Activated CD4-positive, alpha-beta memory T cell treated with anti-CD3 and anti-CD28 coated beads for 36 hours (primary cell): ENCODE measurements around the gene OBSL1. TPM values are rescaled to one million over a fixed set of nuclear protein-coding genes. Genes with fewer than 3 reads are reported as not detected.

ENCODE experiments used
- CTCF ChIA-PET: fragments of 350-600 bp; sonication (Branson Sonifier 250); formaldehyde crosslinking; loops from one replicate; lab custom pipeline; 2021; ENCODE audit warnings: antibody characterized with exemption, inconsistent platforms; lab: Charles Lee
- POLR2A ChIA-PET: fragments of 350-600 bp; sonication (Branson Sonifier 250); formaldehyde crosslinking; loops from one replicate; lab custom pipeline; 2021; ENCODE audit warnings: antibody characterized with exemption; lab: Charles Lee
- DNase-seq: peaks from one replicate; pipeline ENCODE4 v3.0.0-alpha.2; 2020
- H3K27ac Mint-ChIP-seq: one replicate; pipeline ENCODE4 v1.8.0; 2021; ENCODE audit warnings: mixed read lengths
- H3K27me3 Mint-ChIP-seq: one replicate; pipeline ENCODE4 v1.8.0; 2021; ENCODE audit warnings: mixed read lengths
- H3K36me3 Mint-ChIP-seq: one replicate; pipeline ENCODE4 v1.8.0; 2021; ENCODE audit warnings: mixed read lengths
- H3K4me1 Mint-ChIP-seq: one replicate; pipeline ENCODE4 v1.8.0; 2021; ENCODE audit warnings: low read depth, mixed read lengths
- H3K4me3 Mint-ChIP-seq: one replicate; pipeline ENCODE4 v1.8.0; 2021; ENCODE audit warnings: mild to moderate bottlenecking, mixed read lengths
- H3K9me3 Mint-ChIP-seq: one replicate; pipeline ENCODE4 v1.8.0; 2021; ENCODE audit warnings: mixed read lengths
- intact Hi-C: fragments of 100-400 bp; cut with micrococcal nuclease; formaldehyde crosslinking; loops from one replicate; pipeline ENCODE4 v1.15.1; 2023
- total RNA-seq, 2 experiments: library from RNA; stranded (reverse); gene quantifications; one replicate each; pipeline ENCODE4 v1.2.3, GENCODE V29; 2021

Gene OBSL1
- total RNA-seq, 2 experiments from 2014 or later = 0.83 to 0.94 TPM

DNA sequence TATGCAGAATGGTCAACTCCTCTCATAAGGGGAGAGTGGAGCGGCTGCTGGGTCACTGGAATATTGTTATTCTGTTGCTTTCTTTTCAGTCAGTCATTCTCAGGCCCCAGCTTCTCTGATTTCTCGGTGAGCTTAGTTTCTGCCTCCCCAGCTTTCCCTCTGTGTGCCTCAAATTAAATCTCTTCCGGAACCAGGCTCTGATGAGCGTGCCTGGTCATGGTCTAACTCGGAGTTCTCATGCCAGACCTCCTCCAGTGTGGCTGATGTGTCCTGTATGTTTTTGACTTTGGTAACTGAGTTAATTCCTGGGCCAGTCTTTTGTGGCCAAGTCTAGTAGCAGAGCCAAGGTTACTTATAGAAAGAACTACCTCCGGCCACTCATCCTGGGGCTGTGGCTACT lies 21.4 kb upstream of the OBSL1 start:
- H3K4me1 Mint-ChIP-seq = no peaks in the 10 kb centered on the region
- intact Hi-C loops = no loop called here
- ChIA-PET CTCF (interaction anchor here (0.6 kb wide), 1 partner anchor 32 kb away, joined by 3 read pairs; no protein-coding TSS in a partner anchor), POLR2A (no interaction called here)
- no peaks in the 10 kb centered on the region for H3K36me3 Mint-ChIP-seq
- no peak overlapping the region for H3K27ac Mint-ChIP-seq
- DNase-seq = no peak
- H3K27me3 Mint-ChIP-seq = peaks cover 6% of the 10 kb centered on the region
- no peak overlapping the region for H3K4me3 Mint-ChIP-seq
- no peaks in the 10 kb centered on the region for H3K9me3 Mint-ChIP-seq

DNA sequence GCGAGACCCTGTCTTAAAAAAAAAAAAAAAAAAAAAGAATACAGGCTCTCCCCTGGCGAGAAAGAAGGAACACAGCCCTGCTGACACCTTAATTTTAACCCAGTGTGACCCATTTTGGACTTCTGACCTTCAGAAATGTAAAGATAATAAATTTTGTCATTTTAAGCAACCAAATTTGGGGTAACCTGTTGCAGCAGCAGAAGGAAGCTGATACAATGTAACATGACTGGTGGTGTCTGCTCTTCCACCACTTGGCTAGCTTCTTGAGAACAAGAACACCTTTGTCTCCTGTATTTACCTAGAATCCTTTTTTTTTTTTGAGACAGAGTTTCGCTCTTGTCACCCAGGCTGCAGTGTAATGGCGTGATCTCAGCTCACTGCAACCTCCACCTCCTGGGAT lies 19.8 kb upstream of the OBSL1 start:
- no peaks in the 10 kb centered on the region for H3K9me3 Mint-ChIP-seq
- H3K27me3 Mint-ChIP-seq = peaks cover 8% of the 10 kb centered on the region
- intact Hi-C loops = no loop called here
- no peaks in the 10 kb centered on the region for H3K4me1 Mint-ChIP-seq
- no peak overlapping the region for H3K27ac Mint-ChIP-seq
- DNase-seq = no peak
- ChIA-PET POLR2A (no interaction called here), CTCF (interaction anchor here (0.9 to 1.5 kb wide), 3 partner anchors 8 to 51 kb away, joined by 3 read pairs; partner anchors contain the start of genes CHPF and TMEM198)
- H3K4me3 Mint-ChIP-seq = no peak overlapping the region
- no peaks in the 10 kb centered on the region for H3K36me3 Mint-ChIP-seq

DNA sequence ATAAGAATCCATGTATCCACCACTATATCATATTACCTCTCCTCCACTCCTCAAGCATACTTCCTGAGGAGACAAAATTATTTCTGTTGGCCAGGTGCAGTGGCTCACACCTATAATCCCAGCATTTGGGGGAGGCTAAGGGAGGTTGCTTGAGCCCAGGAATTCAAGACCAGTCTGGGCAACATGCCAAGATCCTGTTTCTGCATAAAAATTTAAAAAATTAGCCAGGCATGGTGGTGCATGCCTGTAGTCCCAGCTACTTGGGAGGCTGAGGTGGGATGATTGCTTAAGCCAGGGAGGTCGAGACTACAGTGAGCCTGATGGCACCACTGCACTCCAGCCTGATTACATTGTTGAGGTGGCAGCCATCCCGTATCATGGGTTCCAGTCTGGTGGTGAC lies 10.0 kb upstream of the OBSL1 start:
- no peaks in the 10 kb centered on the region for H3K36me3 Mint-ChIP-seq
- ChIA-PET CTCF (no interaction called here), POLR2A (no interaction called here)
- DNase-seq = no peak
- no peaks in the 10 kb centered on the region for H3K4me1 Mint-ChIP-seq
- H3K4me3 Mint-ChIP-seq = no peak overlapping the region
- peaks cover 14% of the 10 kb centered on the region for H3K27me3 Mint-ChIP-seq
- no peaks in the 10 kb centered on the region for H3K9me3 Mint-ChIP-seq
- intact Hi-C loops = no loop called here
- no peak overlapping the region for H3K27ac Mint-ChIP-seq

DNA sequence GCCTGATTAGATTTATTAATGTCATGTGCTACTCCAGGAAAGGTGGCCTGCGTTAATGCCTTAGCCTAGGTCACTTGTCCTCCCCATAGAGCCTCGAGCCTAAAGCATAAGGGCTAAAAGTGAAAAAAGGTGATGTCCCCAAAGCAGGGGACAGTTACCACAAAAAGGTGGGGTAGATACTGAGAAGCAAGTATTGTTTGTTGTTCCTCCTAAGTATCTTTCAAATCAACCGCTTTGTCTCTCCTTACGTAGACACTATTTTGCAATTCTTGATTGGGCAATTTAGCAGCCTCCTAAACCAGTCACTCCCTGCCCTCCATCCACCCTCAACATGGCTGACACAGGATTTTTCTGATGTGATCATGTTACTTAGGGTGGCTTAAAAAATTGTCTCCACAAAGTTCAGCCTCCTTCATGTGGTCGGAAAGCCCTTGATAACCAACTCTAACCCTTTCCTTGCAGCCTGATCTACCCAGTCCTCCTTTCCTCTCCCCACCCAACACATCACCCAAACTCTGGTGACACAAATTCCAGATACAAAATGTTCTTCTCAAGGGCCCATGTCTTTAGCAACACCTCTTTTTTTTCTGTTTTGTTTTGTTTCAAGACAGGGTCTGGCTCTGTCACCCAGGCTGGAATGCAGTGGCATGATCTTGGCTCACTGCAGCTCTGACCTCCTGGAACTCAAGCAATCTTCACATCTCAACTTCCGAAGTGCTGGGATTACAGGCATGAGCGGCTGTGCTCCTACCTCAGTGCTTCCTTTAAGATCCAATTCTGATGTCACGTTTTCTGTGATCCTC lies 7.7 kb upstream of the OBSL1 start:
- peaks cover 11% of the 10 kb centered on the region for H3K27me3 Mint-ChIP-seq
- H3K4me3 Mint-ChIP-seq = no peak overlapping the region
- H3K27ac Mint-ChIP-seq = no peak overlapping the region
- no peaks in the 10 kb centered on the region for H3K36me3 Mint-ChIP-seq
- H3K9me3 Mint-ChIP-seq = no peaks in the 10 kb centered on the region
- ChIA-PET CTCF (no interaction called here), POLR2A (no interaction called here)
- intact Hi-C loops = no loop called here
- H3K4me1 Mint-ChIP-seq = no peaks in the 10 kb centered on the region
- DNase-seq = no peak

DNA sequence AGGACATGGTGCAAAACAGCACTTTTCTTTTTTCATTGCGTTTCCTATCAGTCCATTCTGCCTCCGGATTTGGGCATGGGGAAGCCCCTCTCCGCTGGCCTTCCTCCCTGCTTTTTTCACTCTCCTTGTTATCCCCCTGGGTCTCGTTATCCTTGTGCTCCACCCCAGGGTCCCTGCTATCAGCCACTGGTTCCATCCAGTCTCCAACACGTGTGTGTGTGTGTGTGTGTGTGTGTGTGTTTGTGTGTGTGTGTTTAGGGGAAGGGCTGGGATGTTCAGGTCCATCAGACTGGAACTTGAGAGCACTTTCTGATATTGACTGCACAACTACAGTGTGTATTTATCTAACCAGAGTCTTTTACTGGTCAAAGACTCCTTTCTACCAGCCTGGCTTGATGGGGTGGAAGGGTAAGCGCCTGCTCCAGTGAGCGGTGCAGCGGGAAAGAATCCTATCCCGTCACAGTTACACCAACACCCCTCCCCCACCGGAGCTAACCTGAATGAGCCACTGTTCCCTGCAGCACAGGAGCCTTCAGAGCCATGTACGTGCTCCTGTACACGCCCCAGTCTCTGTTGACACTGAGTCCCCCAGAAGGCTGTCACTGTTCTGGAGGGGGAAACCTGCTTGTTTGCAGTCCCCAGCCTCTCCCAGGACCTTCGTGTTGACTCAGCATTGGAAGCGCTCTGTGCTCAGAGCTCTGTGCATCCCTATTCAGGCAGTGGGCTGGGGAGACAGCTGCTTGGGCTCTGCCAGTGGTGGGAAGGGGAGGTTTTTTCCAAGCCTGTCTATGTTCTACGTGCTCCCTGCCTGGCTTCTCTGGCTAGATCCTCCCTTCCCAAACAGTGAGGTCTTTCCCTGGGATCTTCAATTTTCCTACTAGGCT lies 5.4 kb upstream of the OBSL1 start:
- POLR2A ChIA-PET = no interaction called here
- no peak for DNase-seq
- Mint-ChIP-seq H3K4me1 (no peaks in the 10 kb centered on the region), H3K27ac (no peak overlapping the region), H3K9me3 (no peaks in the 10 kb centered on the region), H3K27me3 (peaks cover 23% of the 10 kb centered on the region), H3K4me3 (no peak overlapping the region), H3K36me3 (no peaks in the 10 kb centered on the region)
- intact Hi-C loops = no loop called here
- CTCF ChIA-PET = interaction anchor here (1.2 kb wide), 1 partner anchor 16 kb away, joined by 5 read pairs; no protein-coding TSS in a partner anchor

DNA sequence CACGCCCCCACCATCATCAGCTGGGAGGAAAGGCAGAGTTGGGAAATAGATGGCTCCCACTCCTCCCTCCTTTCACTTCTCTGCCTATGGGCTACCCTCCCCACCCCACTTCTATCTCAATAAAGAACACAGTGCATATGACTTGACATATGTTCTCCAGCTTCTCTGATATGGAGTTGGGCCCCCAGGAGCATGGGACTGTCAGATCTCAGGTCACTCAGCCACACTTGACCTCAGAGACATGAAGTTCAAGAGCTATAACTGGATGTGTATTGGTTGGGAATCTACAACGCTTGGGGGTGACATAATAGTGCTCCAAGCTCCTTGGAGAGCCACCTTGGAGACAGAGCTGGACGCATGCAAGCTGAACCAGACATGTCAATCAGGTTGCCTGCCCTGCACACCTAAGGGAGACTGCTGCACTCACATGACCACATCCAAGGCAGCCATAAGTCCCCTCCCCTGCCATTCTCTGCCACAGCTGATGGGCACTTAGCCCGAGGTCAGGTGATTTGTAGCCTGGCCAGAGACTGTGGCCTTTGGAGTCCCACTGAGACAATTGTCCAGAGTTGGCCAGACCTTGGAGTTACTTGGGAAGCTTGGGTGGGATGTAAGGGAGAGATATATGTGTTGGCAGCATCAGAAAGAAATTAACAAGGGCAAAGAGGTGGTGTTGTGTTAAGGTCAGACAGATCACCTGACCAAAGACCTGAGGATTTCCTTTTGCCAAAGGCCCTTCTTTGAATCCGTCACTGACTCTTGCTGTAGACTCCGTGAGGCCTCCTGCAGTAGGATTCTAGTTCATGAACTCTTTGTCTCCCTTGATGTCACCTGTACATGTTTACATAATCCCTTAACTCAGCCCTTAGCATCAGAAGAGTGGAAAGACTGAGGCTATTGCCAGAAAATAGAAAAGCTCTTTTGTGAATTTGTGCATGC lies 4.5 kb upstream of the OBSL1 start:
- ChIA-PET POLR2A (no interaction called here), CTCF (interaction anchor here (1.2 kb wide), 1 partner anchor 16 kb away, joined by 5 read pairs; no protein-coding TSS in a partner anchor)
- H3K36me3 Mint-ChIP-seq = no peaks in the 10 kb centered on the region
- peaks cover 24% of the 10 kb centered on the region for H3K27me3 Mint-ChIP-seq
- no peak for DNase-seq
- H3K4me3 Mint-ChIP-seq = no peak overlapping the region
- no peak overlapping the region for H3K27ac Mint-ChIP-seq
- H3K9me3 Mint-ChIP-seq = no peaks in the 10 kb centered on the region
- no peaks in the 10 kb centered on the region for H3K4me1 Mint-ChIP-seq
- intact Hi-C loops = no loop called here

DNA sequence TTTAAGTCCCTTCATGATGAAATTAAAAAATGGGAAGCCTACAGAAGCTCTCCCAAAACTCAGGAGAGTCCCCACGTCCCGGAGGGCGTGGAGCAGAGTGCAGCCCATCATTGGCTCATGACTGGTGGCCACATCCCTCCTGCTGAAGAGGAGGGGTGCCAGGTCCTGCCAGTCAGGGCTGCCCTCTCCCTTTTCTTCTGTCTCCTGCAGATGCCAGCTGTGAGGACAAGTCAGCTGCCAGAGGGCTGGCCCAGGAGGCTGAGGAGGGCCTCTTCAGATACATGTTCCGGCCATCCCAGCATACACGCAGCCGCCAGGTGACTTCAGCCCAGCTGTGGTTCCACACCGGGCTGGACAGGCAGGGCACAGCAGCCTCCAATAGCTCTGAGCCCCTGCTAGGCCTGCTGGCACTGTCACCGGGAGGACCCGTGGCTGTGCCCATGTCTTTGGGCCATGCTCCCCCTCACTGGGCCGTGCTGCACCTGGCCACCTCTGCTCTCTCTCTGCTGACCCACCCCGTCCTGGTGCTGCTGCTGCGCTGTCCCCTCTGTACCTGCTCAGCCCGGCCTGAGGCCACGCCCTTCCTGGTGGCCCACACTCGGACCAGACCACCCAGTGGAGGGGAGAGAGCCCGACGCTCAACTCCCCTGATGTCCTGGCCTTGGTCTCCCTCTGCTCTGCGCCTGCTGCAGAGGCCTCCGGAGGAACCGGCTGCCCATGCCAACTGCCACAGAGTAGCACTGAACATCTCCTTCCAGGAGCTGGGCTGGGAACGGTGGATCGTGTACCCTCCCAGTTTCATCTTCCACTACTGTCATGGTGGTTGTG lies 3.4 kb upstream of the OBSL1 start:
- Mint-ChIP-seq H3K27me3 (peaks cover 30% of the 10 kb centered on the region), H3K4me1 (no peaks in the 10 kb centered on the region), H3K36me3 (no peaks in the 10 kb centered on the region), H3K27ac (no peak overlapping the region), H3K4me3 (no peak overlapping the region), H3K9me3 (no peaks in the 10 kb centered on the region)
- DNase-seq = no peak
- CTCF ChIA-PET = no interaction called here
- intact Hi-C loops = no loop called here
- POLR2A ChIA-PET = no interaction called here

DNA sequence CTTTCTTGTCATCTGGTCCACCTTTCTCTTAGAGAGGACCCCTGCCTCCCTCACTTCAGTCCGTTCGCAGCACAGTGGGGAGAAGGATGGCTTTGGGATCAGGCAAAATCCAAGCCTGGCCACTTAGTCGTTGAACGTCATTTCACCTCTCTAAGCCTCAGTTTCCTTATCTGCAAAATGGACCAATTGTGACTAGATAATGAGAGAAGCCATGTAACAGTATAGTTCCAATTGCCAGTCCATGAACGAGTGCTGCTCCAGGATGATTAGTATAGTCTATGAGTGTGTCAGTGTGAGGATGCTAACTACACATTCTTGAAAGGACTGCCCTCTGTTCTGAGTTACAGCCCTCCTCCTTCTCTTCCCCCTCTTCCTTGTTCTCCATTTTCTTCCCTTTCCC lies 1.8 kb upstream of the OBSL1 start:
- no peaks in the 10 kb centered on the region for H3K36me3 Mint-ChIP-seq
- H3K4me1 Mint-ChIP-seq = no peaks in the 10 kb centered on the region
- no peak for DNase-seq
- ChIA-PET CTCF (interaction anchor here (0.6 kb wide), 1 partner anchor 11 kb away, joined by 4 read pairs; no protein-coding TSS in a partner anchor), POLR2A (no interaction called here)
- H3K27me3 Mint-ChIP-seq = peaks cover 40% of the 10 kb centered on the region
- H3K9me3 Mint-ChIP-seq = no peaks in the 10 kb centered on the region
- H3K27ac Mint-ChIP-seq = no peak overlapping the region
- intact Hi-C loops = no loop called here
- no peak overlapping the region for H3K4me3 Mint-ChIP-seq

DNA sequence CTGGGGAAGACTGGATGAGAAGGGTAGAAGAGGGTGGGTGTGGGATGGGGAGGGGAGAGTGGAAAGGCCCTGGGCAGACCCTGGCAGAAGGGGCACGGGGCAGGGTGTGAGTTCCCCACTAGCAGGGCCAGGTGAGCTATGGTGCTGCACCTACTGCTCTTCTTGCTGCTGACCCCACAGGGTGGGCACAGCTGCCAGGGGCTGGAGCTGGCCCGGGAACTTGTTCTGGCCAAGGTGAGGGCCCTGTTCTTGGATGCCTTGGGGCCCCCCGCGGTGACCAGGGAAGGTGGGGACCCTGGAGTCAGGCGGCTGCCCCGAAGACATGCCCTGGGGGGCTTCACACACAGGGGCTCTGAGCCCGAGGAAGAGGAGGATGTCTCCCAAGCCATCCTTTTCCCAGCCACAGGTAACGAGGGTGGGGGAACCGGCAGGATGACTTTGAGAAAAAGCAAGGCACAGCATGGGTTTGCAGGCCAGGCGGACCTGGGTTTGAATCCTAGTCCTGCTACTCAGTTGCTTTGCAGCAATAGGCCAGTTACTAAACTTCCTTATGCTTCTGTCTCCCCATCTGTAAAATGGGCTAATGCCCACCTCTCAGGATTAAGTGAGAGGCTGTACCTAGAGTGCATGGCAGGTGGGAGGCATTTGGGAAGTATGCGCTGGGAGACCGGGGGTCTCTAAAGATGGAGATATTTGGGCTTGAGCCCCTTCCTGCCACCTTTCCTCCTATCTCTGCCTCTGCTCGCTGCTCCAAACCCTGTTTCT lies 1.1 kb upstream of the OBSL1 start, which contains the start of gene INHA:
Gene INHA, plus strand, starts transcription at position 74 of the 765 bp plus-strand sequence. Its CDS starts 65 bp downstream, at position 139.
- Mint-ChIP-seq H3K9me3 (no peaks in the 10 kb centered on the region), H3K4me1 (no peaks in the 10 kb centered on the region), H3K36me3 (no peaks in the 10 kb centered on the region), H3K27ac (no peak within 1 kb of the TSS), H3K4me3 (peak within 1 kb of the TSS; percentile 8), H3K27me3 (peaks cover 39% of the 10 kb centered on the region)
- no peak for DNase-seq
- POLR2A ChIA-PET = no interaction called here
- CTCF ChIA-PET = interaction anchor here (1.7 to 2.1 kb wide), 2 partner anchors 12 to 31 kb away, joined by 4 to 24 read pairs; no protein-coding TSS in a partner anchor
- intact Hi-C loops = no loop called here

DNA sequence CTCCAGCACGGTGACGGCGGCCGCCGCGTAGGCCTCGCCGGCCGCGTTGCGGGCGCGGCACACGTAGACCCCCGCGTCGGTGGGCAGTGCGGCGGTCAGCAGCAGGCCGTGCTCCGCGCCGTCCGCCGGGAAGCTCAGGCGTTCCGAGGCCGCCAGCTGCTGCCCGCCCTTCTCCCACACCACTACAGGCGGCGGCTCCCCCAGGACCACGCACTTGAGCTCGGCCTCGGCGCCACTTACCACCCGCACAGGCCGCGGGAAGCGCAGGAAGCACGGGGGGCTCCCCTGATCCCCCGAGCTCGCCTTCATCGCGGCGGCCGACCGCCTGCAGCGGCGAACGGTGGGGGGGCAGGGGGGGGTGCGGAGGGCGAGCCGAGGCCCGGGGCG lies 422 bp downstream of the OBSL1 start:
- Mint-ChIP-seq H3K36me3 (no peaks in the 10 kb centered on the region), H3K4me1 (no peaks in the 10 kb centered on the region), H3K27me3 (peaks cover 38% of the 10 kb centered on the region), H3K4me3 (no peak overlapping the region), H3K27ac (no peak overlapping the region), H3K9me3 (no peaks in the 10 kb centered on the region)
- CTCF ChIA-PET = interaction anchor here (1.5 to 2.1 kb wide), 3 partner anchors 10 to 75 kb away, joined by 3 to 24 read pairs (median 4); no protein-coding TSS in a partner anchor
- intact Hi-C loops = no loop called here
- POLR2A ChIA-PET = no interaction called here
- no peak for DNase-seq
